Hematopoietic multipotent progenitor cell (in vitro differentiated cells): ENCODE data around the gene KCNH2. TPM values are rescaled to one million over a fixed set of nuclear protein-coding genes. Genes with fewer than 3 reads are reported as not detected.

Experiments used
- total RNA-seq: library from RNA; depleted of rRNA; stranded (reverse); fragments of >200 nt; gene quantifications from one replicate; pipeline ENCODE4 v1.2.3, GENCODE V29; 2012

Gene KCNH2
- total RNA-seq, 1 donor, result 53.9 TPM

Other genes with a start within 250 kb of the KCNH2 start
- 29.1 TPM for gene GIMAP5, start 240.9 kb downstream of the KCNH2 start, total RNA-seq
- gene TMEM176B, start 178.0 kb downstream of the KCNH2 start, total RNA-seq, result 5.4 TPM
- 2.4 TPM for gene TMEM176A, start 177.6 kb downstream of the KCNH2 start, total RNA-seq
- gene AOC1, start 125.8 kb downstream of the KCNH2 start, total RNA-seq, result 1.1 TPM
- gene NOS3, start 12.7 kb upstream of the KCNH2 start, total RNA-seq, result 0.27 TPM
- 2.7 TPM for gene ATG9B, start 46.2 kb upstream of the KCNH2 start, total RNA-seq
- 27.5 TPM for gene ABCB8, start 50.1 kb upstream of the KCNH2 start, total RNA-seq
- gene ASIC3, start 70.2 kb upstream of the KCNH2 start, total RNA-seq, result 0.54 TPM
- 17.5 TPM for gene CDK5, start 79.6 kb upstream of the KCNH2 start, total RNA-seq
- gene SLC4A2, start 81.3 kb upstream of the KCNH2 start, total RNA-seq, result 41.5 TPM
- gene FASTK, start 102.5 kb upstream of the KCNH2 start, total RNA-seq, result 64.4 TPM
- gene TMUB1, start 105.2 kb upstream of the KCNH2 start, total RNA-seq, result 25.6 TPM
- gene AGAP3, start 108.2 kb upstream of the KCNH2 start, total RNA-seq, result 95.9 TPM
- not detected for gene GBX1, start 189.4 kb upstream of the KCNH2 start, total RNA-seq
- gene ASB10, start 208.9 kb upstream of the KCNH2 start, total RNA-seq, result not detected
- not detected for gene H2BK1, start 232.2 kb upstream of the KCNH2 start, total RNA-seq
- gene ABCF2, start 248.9 kb upstream of the KCNH2 start, total RNA-seq, result 32.3 TPM